ENCODE results near the gene LDB2.

GRCh38 chr4:16641971-16642370 is 256.5 kb downstream of the LDB2 start:
- TF ChIP-seq CTCF (IDR thresholded peaks at IDR 0.05; ENCODE audit: low read length) (no peak), EZH2 (IDR thresholded peaks at IDR 0.05; ENCODE audit: borderline replicate concordance, low read length) (no peak)

All from OCI-LY1 (cell line).